H9 (cell line): ENCODE results near the gene GRID1. TPM values are rescaled to one million over a fixed set of nuclear protein-coding genes. Genes with fewer than 3 reads are reported as not detected.
"Not testable (repeated sequence)": the region's sequence is repeated elsewhere in the genome, so short reads cannot be mapped to it uniquely, and the experiment has no call there.

ENCODE experiments used
- DNase-seq: peaks from one replicate; pipeline ENCODE4 v3.0.0-alpha.2; 2017
- H2AFZ ChIP-seq: one replicate; pipeline ENCODE4 v1.6.1; 2013; ENCODE audit warnings: mild to moderate bottlenecking, low read length, control low read depth, moderate library complexity
- H2AK5ac ChIP-seq: 2 replicates; pipeline ENCODE4 v1.6.1; 2013; ENCODE audit warnings: low read length, control low read depth, mixed read lengths; ENCODE audit not compliant: insufficient read length
- H2BK120ac ChIP-seq: one replicate; pipeline ENCODE4 v1.6.1; 2013; ENCODE audit warnings: low read depth, mild to moderate bottlenecking, low read length, control low read depth, inconsistent platforms; ENCODE audit not compliant: poor library complexity, severe bottlenecking
- H2BK12ac ChIP-seq: 2 replicates; pipeline ENCODE4 v1.6.1; 2013; ENCODE audit warnings: low read length, control low read depth, mixed read lengths, low read depth; ENCODE audit not compliant: insufficient read length
- H2BK15ac ChIP-seq: 2 replicates; pipeline ENCODE4 v1.6.1; 2013; ENCODE audit warnings: low read depth, low read length, control low read depth
- H2BK20ac ChIP-seq: one replicate; pipeline ENCODE4 v1.6.1; 2013; ENCODE audit warnings: low read depth, mild to moderate bottlenecking, low read length, control low read depth, inconsistent platforms; ENCODE audit not compliant: poor library complexity, severe bottlenecking
- H2BK5ac ChIP-seq: 2 replicates; pipeline ENCODE4 v1.6.1; 2013; ENCODE audit warnings: low read length, control low read depth, mixed read lengths; ENCODE audit not compliant: insufficient read length
- H3K14ac ChIP-seq: 2 replicates; pipeline ENCODE4 v1.6.1; 2013; ENCODE audit warnings: low read length, control low read depth; ENCODE audit not compliant: insufficient read depth
- H3K18ac ChIP-seq: 2 replicates; pipeline ENCODE4 v1.6.1; 2013; ENCODE audit warnings: low read depth, mild to moderate bottlenecking, mixed read lengths, low read length, control low read depth; ENCODE audit not compliant: insufficient read length
- H3K23ac ChIP-seq: 2 replicates; pipeline ENCODE4 v1.6.1; 2013; ENCODE audit warnings: low read length, control low read depth, mixed read lengths, low read depth; ENCODE audit not compliant: insufficient read length
- H3K23me2 ChIP-seq: 2 replicates; pipeline ENCODE4 v1.6.1; 2013; ENCODE audit warnings: low read depth, mild to moderate bottlenecking, mixed read lengths, low read length, control low read depth; ENCODE audit not compliant: insufficient read length, poor library complexity, severe bottlenecking
- H3K27ac ChIP-seq: 2 replicates; pipeline ENCODE4 v1.5.1; 2013; ENCODE audit warnings: low read length, control low read depth, mixed read lengths, low read depth; ENCODE audit not compliant: insufficient read length
- H3K27me3 ChIP-seq: 2 replicates; pipeline ENCODE4 v1.6.1; 2013; ENCODE audit warnings: low read length, control low read depth, inconsistent platforms; ENCODE audit not compliant: insufficient read depth
- H3K4ac ChIP-seq: 2 replicates; pipeline ENCODE4 v1.6.1; 2013; ENCODE audit warnings: low read depth, mild to moderate bottlenecking, control low read depth, inconsistent platforms, low read length, moderate library complexity
- H3K4me1 ChIP-seq: 2 replicates; pipeline ENCODE4 v1.6.1; 2013; ENCODE audit warnings: low read length, control low read depth, inconsistent platforms; ENCODE audit not compliant: insufficient read depth
- H3K4me2 ChIP-seq: 2 replicates; pipeline ENCODE4 v1.6.1; 2013; ENCODE audit warnings: low read length, control low read depth, mixed read lengths; ENCODE audit not compliant: insufficient read length, insufficient read depth
- H3K56ac ChIP-seq: 2 replicates; pipeline ENCODE4 v1.6.1; 2013; ENCODE audit warnings: low read depth, mild to moderate bottlenecking, mixed read lengths, low read length, control low read depth; ENCODE audit not compliant: insufficient read length
- H3K79me1 ChIP-seq: 2 replicates; pipeline ENCODE4 v1.6.1; 2013; ENCODE audit warnings: low read depth, mild to moderate bottlenecking, moderate library complexity, low read length, control low read depth, inconsistent platforms; ENCODE audit not compliant: insufficient read depth, poor library complexity, severe bottlenecking
- H3K79me2 ChIP-seq: 2 replicates; pipeline ENCODE4 v1.6.1; 2013; ENCODE audit warnings: low read length, control low read depth, inconsistent platforms; ENCODE audit not compliant: insufficient read depth
- H3K9ac ChIP-seq: 2 replicates; pipeline ENCODE4 v1.6.1; 2013; ENCODE audit warnings: low read length, control low read depth, mixed read lengths; ENCODE audit not compliant: insufficient read length; ENCODE audit errors: extremely low read depth
- H3K9me3 ChIP-seq: one replicate; pipeline ENCODE4 v1.6.1; 2013; ENCODE audit warnings: low read depth, low read length, inconsistent platforms; ENCODE audit not compliant: control insufficient read depth
- H3T11ph ChIP-seq: one replicate; pipeline ENCODE4 v1.6.1; 2013; ENCODE audit warnings: mild to moderate bottlenecking, low read length, control low read depth, inconsistent platforms
- H4K20me1 ChIP-seq: one replicate; pipeline ENCODE4 v1.6.1; 2013; ENCODE audit not compliant: control insufficient read depth, insufficient read length, insufficient read depth
- H4K5ac ChIP-seq: 2 replicates; pipeline ENCODE4 v1.6.1; 2013; ENCODE audit warnings: low read depth, mild to moderate bottlenecking, mixed read lengths, low read length, control low read depth; ENCODE audit not compliant: insufficient read length
- H4K8ac ChIP-seq: replicated peaks from 2 replicates; pipeline ENCODE4 v1.6.1; 2013; ENCODE audit warnings: low read length, control low read depth, mixed read lengths, low read depth; ENCODE audit not compliant: insufficient read length
- H4K91ac ChIP-seq: 2 replicates; pipeline ENCODE4 v1.6.1; 2013; ENCODE audit warnings: low read depth, mild to moderate bottlenecking, moderate library complexity, mixed read lengths, low read length, control low read depth; ENCODE audit not compliant: insufficient read length
- H3K27ac Mint-ChIP-seq, 3 experiments: 2 replicates in 2 of 3; 3 replicates in 1 of 3; pipeline ENCODE4 v1.8.0; 2020 to 2021; ENCODE audit warnings: mixed read lengths in 3 of 3, mild to moderate bottlenecking in 1 of 3, moderate library complexity in 1 of 3
- H3K27me3 Mint-ChIP-seq: 2 replicates; pipeline ENCODE4 v1.8.0; 2021; ENCODE audit warnings: low read depth, mild to moderate bottlenecking, moderate library complexity, mixed read lengths
- H3K36me3 Mint-ChIP-seq, 3 experiments: 2 replicates in 2 of 3; 3 replicates in 1 of 3; pipeline ENCODE4 v1.8.0; 2020 to 2021; ENCODE audit warnings: low read depth in 3 of 3, mixed read lengths in 3 of 3; ENCODE audit not compliant: insufficient read depth in 1 of 3
- H3K4me1 Mint-ChIP-seq, 2 experiments: 2 replicates each; pipeline ENCODE4 v1.8.0; 2020; ENCODE audit warnings: mixed read lengths in 2 of 2
- H3K4me3 Mint-ChIP-seq, 2 experiments: 2 replicates in 1 of 2; 3 replicates in 1 of 2; pipeline ENCODE4 v1.8.0; 2020 to 2021; ENCODE audit warnings: mild to moderate bottlenecking in 2 of 2, mixed read lengths in 2 of 2, moderate library complexity in 1 of 2
- H3K9me3 Mint-ChIP-seq, 2 experiments: 2 replicates in 1 of 2; 3 replicates in 1 of 2; pipeline ENCODE4 v1.8.0; 2020; ENCODE audit warnings: mild to moderate bottlenecking in 2 of 2, mixed read lengths in 2 of 2, moderate library complexity in 1 of 2
- WGBS: extraction: QIAGEN DNeasy Blood & Tissue Kit; methylation state at CpG from one replicate; pipeline ENCODE4 v1.1.7; 2013; ENCODE audit warnings: missing lambda C conversion rate, low lambda C conversion rate, mixed read lengths; ENCODE audit not compliant: insufficient read length; ENCODE audit errors: extremely low coverage; 5-methylcytosine and 5-hydroxymethylcytosine counted together
- total RNA-seq: library from RNA; stranded (reverse); gene quantifications from 2 replicates; pipeline ENCODE4 v1.2.1, GENCODE V29; 2021
- TF ChIP-seq, protein P1 (sequence below): fragments of 200-600 bp; sonication (generic); conservative IDR thresholded peaks from 3 replicates; pipeline ENCODE4 v1.8.0; 2021; ENCODE audit warnings: antibody characterized with exemption, mild to moderate bottlenecking

The GRID1 gene
- total RNA-seq, 1 experiment from 2014 or later: 0.35 TPM

DNA sequence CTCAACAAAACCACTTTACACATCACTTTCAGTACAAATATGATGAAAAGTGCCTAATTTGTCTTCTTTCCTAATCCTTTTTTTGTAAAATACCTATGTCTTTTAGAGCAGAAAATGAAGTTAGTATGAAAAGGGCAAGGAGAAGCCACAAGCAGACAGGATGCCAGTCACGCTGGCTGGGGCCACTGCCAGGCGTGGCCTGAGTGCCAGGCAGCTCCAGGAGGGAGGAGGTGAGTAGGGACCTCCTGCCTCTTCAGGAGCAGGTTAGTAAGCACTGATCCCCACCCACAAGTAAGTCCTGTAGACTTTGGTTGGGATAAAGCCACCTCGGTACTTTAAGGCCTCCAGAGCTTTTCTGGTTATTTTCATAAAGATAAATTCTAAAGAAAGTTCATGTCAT lies 432.0 kb downstream of the GRID1 start:
- H3T11ph ChIP-seq: no peak overlapping the region
- no peaks in the 10 kb centered on the region for H3K9me3 ChIP-seq
- DNase-seq: no peak
- Mint-ChIP-seq H3K4me1 (no peaks in the 10 kb centered on the region), H3K9me3 (no peaks in the 10 kb centered on the region), H3K36me3 (no peaks in the 10 kb centered on the region), H3K4me3 (no peak overlapping the region), H3K27ac (no peak overlapping the region), H3K27me3 (no peaks in the 10 kb centered on the region; the same call in 1 of the 2 replicates)
- no peaks in the 10 kb centered on the region for H3K79me1 ChIP-seq
- no peak overlapping the region for H3K9ac ChIP-seq
- no peak overlapping the region for H4K5ac ChIP-seq
- H4K91ac ChIP-seq: no peak overlapping the region
- no peak overlapping the region for H3K18ac ChIP-seq
- no peaks in the 10 kb centered on the region for H4K20me1 ChIP-seq
- H3K56ac ChIP-seq: no peak overlapping the region
- H3K27me3 ChIP-seq: no peaks in the 10 kb centered on the region
- no peak overlapping the region for H2AFZ ChIP-seq
- H3K79me2 ChIP-seq: no peaks in the 10 kb centered on the region
- H2BK12ac ChIP-seq: no peak overlapping the region
- no peaks in the 10 kb centered on the region for H3K23me2 ChIP-seq
- H3K4me1 ChIP-seq: no peaks in the 10 kb centered on the region
- no peak overlapping the region for H3K14ac ChIP-seq
- H2BK120ac ChIP-seq: no peak overlapping the region
- no peak overlapping the region for H2BK20ac ChIP-seq
- no peak overlapping the region for H2AK5ac ChIP-seq
- no peak overlapping the region for H3K27ac ChIP-seq
- H3K23ac ChIP-seq: no peak overlapping the region
- no peak overlapping the region for H2BK5ac ChIP-seq
- no CpG with 5 or more reads among the region's 3 CpGs for WGBS
- H4K8ac ChIP-seq: no peak overlapping the region
- no peak overlapping the region for H3K4me2 ChIP-seq
- TF ChIP-seq, protein P1, sequence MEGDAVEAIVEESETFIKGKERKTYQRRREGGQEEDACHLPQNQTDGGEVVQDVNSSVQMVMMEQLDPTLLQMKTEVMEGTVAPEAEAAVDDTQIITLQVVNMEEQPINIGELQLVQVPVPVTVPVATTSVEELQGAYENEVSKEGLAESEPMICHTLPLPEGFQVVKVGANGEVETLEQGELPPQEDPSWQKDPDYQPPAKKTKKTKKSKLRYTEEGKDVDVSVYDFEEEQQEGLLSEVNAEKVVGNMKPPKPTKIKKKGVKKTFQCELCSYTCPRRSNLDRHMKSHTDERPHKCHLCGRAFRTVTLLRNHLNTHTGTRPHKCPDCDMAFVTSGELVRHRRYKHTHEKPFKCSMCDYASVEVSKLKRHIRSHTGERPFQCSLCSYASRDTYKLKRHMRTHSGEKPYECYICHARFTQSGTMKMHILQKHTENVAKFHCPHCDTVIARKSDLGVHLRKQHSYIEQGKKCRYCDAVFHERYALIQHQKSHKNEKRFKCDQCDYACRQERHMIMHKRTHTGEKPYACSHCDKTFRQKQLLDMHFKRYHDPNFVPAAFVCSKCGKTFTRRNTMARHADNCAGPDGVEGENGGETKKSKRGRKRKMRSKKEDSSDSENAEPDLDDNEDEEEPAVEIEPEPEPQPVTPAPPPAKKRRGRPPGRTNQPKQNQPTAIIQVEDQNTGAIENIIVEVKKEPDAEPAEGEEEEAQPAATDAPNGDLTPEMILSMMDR: no peak
- H3K4ac ChIP-seq: no peak overlapping the region
- H2BK15ac ChIP-seq: no peak overlapping the region

GRCh38 chr10:85929993-85930392 lies 436.6 kb downstream of the GRID1 start:
- H2BK15ac ChIP-seq, H3K27ac Mint-ChIP-seq, H2AFZ ChIP-seq, H2BK20ac ChIP-seq, H3K4me1 Mint-ChIP-seq, H3K14ac ChIP-seq, H3K79me2 ChIP-seq, H3K27me3 ChIP-seq, H4K8ac ChIP-seq, H4K5ac ChIP-seq, DNase-seq, H2BK12ac ChIP-seq, H3K23ac ChIP-seq, H3K18ac ChIP-seq, H3K4me2 ChIP-seq, H2BK120ac ChIP-seq, H4K91ac ChIP-seq, H3K56ac ChIP-seq, H3K9ac ChIP-seq, H3K79me1 ChIP-seq, H3K27ac ChIP-seq, H3K9me3 ChIP-seq, H3K4ac ChIP-seq, H3K9me3 Mint-ChIP-seq, H3K4me1 ChIP-seq, H4K20me1 ChIP-seq, H3K36me3 Mint-ChIP-seq, H2AK5ac ChIP-seq, H2BK5ac ChIP-seq, H3T11ph ChIP-seq, H3K23me2 ChIP-seq, H3K4me3 Mint-ChIP-seq, H3K27me3 Mint-ChIP-seq: not testable (repeated sequence)
- no CpG with 5 or more reads among the region's 7 CpGs for WGBS
